H9 (cell line): ENCODE measurements around the gene DMD. TPM values are rescaled to one million over a fixed set of nuclear protein-coding genes. Genes with fewer than 3 reads are reported as not detected.

Experiments used
- DNase-seq: peaks from one replicate; pipeline ENCODE4 v3.0.0-alpha.2; 2017
- H2AFZ ChIP-seq: one replicate; pipeline ENCODE4 v1.6.1; 2013; ENCODE audit warnings: mild to moderate bottlenecking, low read length, control low read depth, moderate library complexity
- H2AK5ac ChIP-seq: 2 replicates; pipeline ENCODE4 v1.6.1; 2013; ENCODE audit warnings: low read length, control low read depth, mixed read lengths; ENCODE audit not compliant: insufficient read length
- H2BK120ac ChIP-seq: one replicate; pipeline ENCODE4 v1.6.1; 2013; ENCODE audit warnings: low read depth, mild to moderate bottlenecking, low read length, control low read depth, inconsistent platforms; ENCODE audit not compliant: poor library complexity, severe bottlenecking
- H2BK12ac ChIP-seq: 2 replicates; pipeline ENCODE4 v1.6.1; 2013; ENCODE audit warnings: low read length, control low read depth, mixed read lengths, low read depth; ENCODE audit not compliant: insufficient read length
- H2BK15ac ChIP-seq: 2 replicates; pipeline ENCODE4 v1.6.1; 2013; ENCODE audit warnings: low read depth, low read length, control low read depth
- H2BK20ac ChIP-seq: one replicate; pipeline ENCODE4 v1.6.1; 2013; ENCODE audit warnings: low read depth, mild to moderate bottlenecking, low read length, control low read depth, inconsistent platforms; ENCODE audit not compliant: poor library complexity, severe bottlenecking
- H2BK5ac ChIP-seq: 2 replicates; pipeline ENCODE4 v1.6.1; 2013; ENCODE audit warnings: low read length, control low read depth, mixed read lengths; ENCODE audit not compliant: insufficient read length
- H3K14ac ChIP-seq: 2 replicates; pipeline ENCODE4 v1.6.1; 2013; ENCODE audit warnings: low read length, control low read depth; ENCODE audit not compliant: insufficient read depth
- H3K18ac ChIP-seq: 2 replicates; pipeline ENCODE4 v1.6.1; 2013; ENCODE audit warnings: low read depth, mild to moderate bottlenecking, mixed read lengths, low read length, control low read depth; ENCODE audit not compliant: insufficient read length
- H3K23ac ChIP-seq: 2 replicates; pipeline ENCODE4 v1.6.1; 2013; ENCODE audit warnings: low read length, control low read depth, mixed read lengths, low read depth; ENCODE audit not compliant: insufficient read length
- H3K23me2 ChIP-seq: 2 replicates; pipeline ENCODE4 v1.6.1; 2013; ENCODE audit warnings: low read depth, mild to moderate bottlenecking, mixed read lengths, low read length, control low read depth; ENCODE audit not compliant: insufficient read length, poor library complexity, severe bottlenecking
- H3K27ac ChIP-seq: 2 replicates; pipeline ENCODE4 v1.5.1; 2013; ENCODE audit warnings: low read length, control low read depth, mixed read lengths, low read depth; ENCODE audit not compliant: insufficient read length
- H3K27me3 ChIP-seq: 2 replicates; pipeline ENCODE4 v1.6.1; 2013; ENCODE audit warnings: low read length, control low read depth, inconsistent platforms; ENCODE audit not compliant: insufficient read depth
- H3K4ac ChIP-seq: 2 replicates; pipeline ENCODE4 v1.6.1; 2013; ENCODE audit warnings: low read depth, mild to moderate bottlenecking, control low read depth, inconsistent platforms, low read length, moderate library complexity
- H3K4me1 ChIP-seq: 2 replicates; pipeline ENCODE4 v1.6.1; 2013; ENCODE audit warnings: low read length, control low read depth, inconsistent platforms; ENCODE audit not compliant: insufficient read depth
- H3K4me2 ChIP-seq: 2 replicates; pipeline ENCODE4 v1.6.1; 2013; ENCODE audit warnings: low read length, control low read depth, mixed read lengths; ENCODE audit not compliant: insufficient read length, insufficient read depth
- H3K56ac ChIP-seq: 2 replicates; pipeline ENCODE4 v1.6.1; 2013; ENCODE audit warnings: low read depth, mild to moderate bottlenecking, mixed read lengths, low read length, control low read depth; ENCODE audit not compliant: insufficient read length
- H3K79me1 ChIP-seq: 2 replicates; pipeline ENCODE4 v1.6.1; 2013; ENCODE audit warnings: low read depth, mild to moderate bottlenecking, moderate library complexity, low read length, control low read depth, inconsistent platforms; ENCODE audit not compliant: insufficient read depth, poor library complexity, severe bottlenecking
- H3K79me2 ChIP-seq: 2 replicates; pipeline ENCODE4 v1.6.1; 2013; ENCODE audit warnings: low read length, control low read depth, inconsistent platforms; ENCODE audit not compliant: insufficient read depth
- H3K9ac ChIP-seq: 2 replicates; pipeline ENCODE4 v1.6.1; 2013; ENCODE audit warnings: low read length, control low read depth, mixed read lengths; ENCODE audit not compliant: insufficient read length; ENCODE audit errors: extremely low read depth
- H3K9me3 ChIP-seq: one replicate; pipeline ENCODE4 v1.6.1; 2013; ENCODE audit warnings: low read depth, low read length, inconsistent platforms; ENCODE audit not compliant: control insufficient read depth
- H3T11ph ChIP-seq: one replicate; pipeline ENCODE4 v1.6.1; 2013; ENCODE audit warnings: mild to moderate bottlenecking, low read length, control low read depth, inconsistent platforms
- H4K20me1 ChIP-seq: one replicate; pipeline ENCODE4 v1.6.1; 2013; ENCODE audit not compliant: control insufficient read depth, insufficient read length, insufficient read depth
- H4K5ac ChIP-seq: 2 replicates; pipeline ENCODE4 v1.6.1; 2013; ENCODE audit warnings: low read depth, mild to moderate bottlenecking, mixed read lengths, low read length, control low read depth; ENCODE audit not compliant: insufficient read length
- H4K8ac ChIP-seq: replicated peaks from 2 replicates; pipeline ENCODE4 v1.6.1; 2013; ENCODE audit warnings: low read length, control low read depth, mixed read lengths, low read depth; ENCODE audit not compliant: insufficient read length
- H4K91ac ChIP-seq: 2 replicates; pipeline ENCODE4 v1.6.1; 2013; ENCODE audit warnings: low read depth, mild to moderate bottlenecking, moderate library complexity, mixed read lengths, low read length, control low read depth; ENCODE audit not compliant: insufficient read length
- H3K27ac Mint-ChIP-seq, 3 experiments: 2 replicates in 2 of 3; 3 replicates in 1 of 3; pipeline ENCODE4 v1.8.0; 2020 to 2021; ENCODE audit warnings: mixed read lengths in 3 of 3, mild to moderate bottlenecking in 1 of 3, moderate library complexity in 1 of 3
- H3K27me3 Mint-ChIP-seq: 2 replicates; pipeline ENCODE4 v1.8.0; 2021; ENCODE audit warnings: low read depth, mild to moderate bottlenecking, moderate library complexity, mixed read lengths
- H3K36me3 Mint-ChIP-seq, 3 experiments: 2 replicates in 2 of 3; 3 replicates in 1 of 3; pipeline ENCODE4 v1.8.0; 2020 to 2021; ENCODE audit warnings: low read depth in 3 of 3, mixed read lengths in 3 of 3; ENCODE audit not compliant: insufficient read depth in 1 of 3
- H3K4me1 Mint-ChIP-seq, 2 experiments: 2 replicates each; pipeline ENCODE4 v1.8.0; 2020; ENCODE audit warnings: mixed read lengths in 2 of 2
- H3K4me3 Mint-ChIP-seq, 2 experiments: 2 replicates in 1 of 2; 3 replicates in 1 of 2; pipeline ENCODE4 v1.8.0; 2020 to 2021; ENCODE audit warnings: mild to moderate bottlenecking in 2 of 2, mixed read lengths in 2 of 2, moderate library complexity in 1 of 2
- H3K9me3 Mint-ChIP-seq, 2 experiments: 2 replicates in 1 of 2; 3 replicates in 1 of 2; pipeline ENCODE4 v1.8.0; 2020; ENCODE audit warnings: mild to moderate bottlenecking in 2 of 2, mixed read lengths in 2 of 2, moderate library complexity in 1 of 2
- CTCF ChIP-seq: fragments of 200-600 bp; sonication (generic); conservative IDR thresholded peaks from 3 replicates; pipeline ENCODE4 v1.8.0; 2021; ENCODE audit warnings: antibody characterized with exemption, mild to moderate bottlenecking
- WGBS: extraction: QIAGEN DNeasy Blood & Tissue Kit; methylation state at CpG from one replicate; pipeline ENCODE4 v1.1.7; 2013; ENCODE audit warnings: missing lambda C conversion rate, low lambda C conversion rate, mixed read lengths; ENCODE audit not compliant: insufficient read length; ENCODE audit errors: extremely low coverage; 5-methylcytosine and 5-hydroxymethylcytosine counted together
- total RNA-seq: library from RNA; stranded (reverse); gene quantifications from 2 replicates; pipeline ENCODE4 v1.2.1, GENCODE V29; 2021

The DMD gene
- total RNA-seq, 1 experiment from 2014 or later: 3.8 TPM

GRCh38 chrX:31153475-31154047, 2057.8 kb downstream of the DMD start:
- Histone ChIP-seq H3K18ac (no peak overlapping the region), H2BK12ac (no peak overlapping the region), H2BK20ac (no peak overlapping the region), H3K9me3 (no peaks in the 10 kb centered on the region), H4K5ac (no peak overlapping the region), H3K9ac (no peak overlapping the region), H3K4me2 (no peak overlapping the region), H3K56ac (no peak overlapping the region), H2AFZ (no peak overlapping the region), H3T11ph (no peak overlapping the region), H3K4me1 (no peaks in the 10 kb centered on the region), H4K8ac (no peak overlapping the region), H3K14ac (no peak overlapping the region), H2BK5ac (no peak overlapping the region), H3K23ac (no peak overlapping the region), H3K23me2 (no peaks in the 10 kb centered on the region), H3K27me3 (no peaks in the 10 kb centered on the region), H2BK15ac (no peak overlapping the region), H4K91ac (no peak overlapping the region), H3K27ac (no peak overlapping the region), H3K4ac (no peak overlapping the region), H2BK120ac (no peak overlapping the region), H3K79me1 (no peaks in the 10 kb centered on the region), H3K79me2 (no peaks in the 10 kb centered on the region), H4K20me1 (no peaks in the 10 kb centered on the region), H2AK5ac (no peak overlapping the region)
- DNase-seq: no peak
- Mint-ChIP-seq H3K36me3 (0 out of 7 replicates have a peak, but pooled peaks cover 0 to 3% (median 0%) of the 10 kb centered on the region in 3 experiments), H3K4me3 (no peak overlapping the region), H3K4me1 (no peaks in the 10 kb centered on the region), H3K27ac (no peak overlapping the region), H3K27me3 (no peaks in the 10 kb centered on the region), H3K9me3 (peaks cover 57 to 63% of the 10 kb centered on the region in 2 experiments)
- TF ChIP-seq CTCF: no peak
- no CpG with 5 or more reads among the region's 1 CpG for WGBS
